GM18517 (cell line): ENCODE results near the gene EGFL8.
"Not testable (repeated sequence)": the region's sequence is repeated elsewhere in the genome, so short reads cannot be mapped to it uniquely, and the experiment has no call there.

ENCODE experiments used
- ATAC-seq: cut with Tn5 transposase; IDR thresholded peaks from one replicate; pipeline ENCODE4 v1.9.1; 2021; ENCODE audit warnings: mild to moderate bottlenecking, moderate library complexity; ENCODE audit not compliant: unreplicated experiment

Gene EGFL8

GRCh38 chr6:32164295-32164694, at the start of gene EGFL8:
Gene EGFL8, plus strand, starts transcription at chr6:32164595. Its CDS starts 1,571 bp downstream, at chr6:32166166.
- ATAC-seq: no peak

- no peak for ATAC-seq
These were observed 49.6 kb upstream of the EGFL8 start for GRCh38 chr6:32114796-32115195.

- no peak for ATAC-seq
These were observed 48.8 kb upstream of the EGFL8 start for GRCh38 chr6:32115623-32116022.

- ATAC-seq: no peak
These were observed 47.7 kb upstream of the EGFL8 start for GRCh38 chr6:32116674-32117073.

GRCh38 chr6:32117461-32117860, 46.9 kb upstream of the EGFL8 start:
- ATAC-seq: no peak

- ATAC-seq: no peak
These were observed 45.4 kb upstream of the EGFL8 start for GRCh38 chr6:32118782-32119628.

- ATAC-seq: no peak
These were observed 43.8 kb upstream of the EGFL8 start for GRCh38 chr6:32120573-32121059.

- no peak for ATAC-seq
These were observed 40.7 kb upstream of the EGFL8 start for GRCh38 chr6:32123681-32124080.

- no peak for ATAC-seq
These were observed 37.5 kb upstream of the EGFL8 start for GRCh38 chr6:32126880-32127279.

GRCh38 chr6:32127409-32127716, 37.0 kb upstream of the EGFL8 start:
- ATAC-seq: no peak

- peak; percentile 85 for ATAC-seq
These were observed 36.4 kb upstream of the EGFL8 start, which contains the start of gene ATF6B for GRCh38 chr6:32127717-32128592. Gene ATF6B, minus strand, starts transcription at chr6:32128246. Its CDS starts 39 bp downstream, at chr6:32128207.

GRCh38 chr6:32128751-32129296, 35.6 kb upstream of the EGFL8 start:
- ATAC-seq: no peak

GRCh38 chr6:32129297-32130088, 34.9 kb upstream of the EGFL8 start:
- peak; percentile 4 for ATAC-seq

GRCh38 chr6:32131439-32131948, 32.9 kb upstream of the EGFL8 start:
- no peak for ATAC-seq

- ATAC-seq: no peak
These were observed 32.3 kb upstream of the EGFL8 start for GRCh38 chr6:32132110-32132509.

- no peak for ATAC-seq
These were observed 30.6 kb upstream of the EGFL8 start for GRCh38 chr6:32133786-32134185.

- ATAC-seq: no peak
These were observed 26.9 kb upstream of the EGFL8 start for GRCh38 chr6:32137454-32137853.

GRCh38 chr6:32139590-32139989, 24.8 kb upstream of the EGFL8 start:
- no peak for ATAC-seq

- ATAC-seq: no peak
These were observed 23.9 kb upstream of the EGFL8 start for GRCh38 chr6:32140420-32141046.

GRCh38 chr6:32144238-32144637, 20.2 kb upstream of the EGFL8 start:
- not testable (repeated sequence) for ATAC-seq
